MM.1S (cell line): ENCODE data around the gene SPINT2.

Experiments used
- DNase-seq: peaks from one replicate; pipeline ENCODE4 v3.0.0-alpha.2; 2015
- H2AFZ ChIP-seq: fragments of 300-600 bp; sonication (generic); 2 replicates; pipeline ENCODE4 v1.6.0; 2016; ENCODE audit warnings: antibody characterized with exemption, low read length
- H3F3A ChIP-seq: fragments of 300-600 bp; sonication (generic); 2 replicates; pipeline ENCODE4 v1.6.1; 2016; ENCODE audit warnings: mild to moderate bottlenecking, antibody characterized with exemption, low read length, moderate library complexity, mixed read lengths; ENCODE audit not compliant: insufficient read depth
- H3K27ac ChIP-seq: fragments of 300-600 bp; sonication (generic); 2 replicates; pipeline ENCODE4 v1.5.1; 2016; ENCODE audit warnings: mild to moderate bottlenecking, low read length
- H3K27me3 ChIP-seq: fragments of 300-600 bp; sonication (generic); replicated peaks from 2 replicates; pipeline ENCODE4 v1.6.0; 2016; ENCODE audit warnings: low read length; ENCODE audit not compliant: insufficient read depth
- H3K36me3 ChIP-seq: fragments of 300-600 bp; sonication (generic); replicated peaks from 2 replicates; pipeline ENCODE4 v1.6.1; 2016; ENCODE audit warnings: mild to moderate bottlenecking, low read length, mixed read lengths; ENCODE audit not compliant: insufficient read depth
- H3K4me1 ChIP-seq: fragments of 300-600 bp; sonication (generic); 2 replicates; pipeline ENCODE4 v1.6.1; 2016; ENCODE audit warnings: low read length, mixed read lengths
- H3K4me2 ChIP-seq: fragments of 300-600 bp; sonication (generic); 2 replicates; pipeline ENCODE4 v1.6.0; 2016; ENCODE audit warnings: low read depth, low read length
- H3K4me3 ChIP-seq: fragments of 300-600 bp; sonication (generic); 2 replicates; pipeline ENCODE4 v1.5.1; 2016; ENCODE audit warnings: low read length, mixed read lengths
- H3K79me2 ChIP-seq: fragments of 300-600 bp; sonication (generic); 2 replicates; pipeline ENCODE4 v1.6.1; 2016; ENCODE audit warnings: mixed run types, low read length, mixed read lengths
- H3K9ac ChIP-seq: fragments of 300-600 bp; sonication (generic); 2 replicates; pipeline ENCODE4 v1.6.1; 2016; ENCODE audit warnings: low read length, mixed read lengths
- H3K9me2 ChIP-seq: fragments of 300-600 bp; sonication (generic); replicated peaks from 2 replicates; pipeline ENCODE4 v1.6.1; 2016; ENCODE audit warnings: mild to moderate bottlenecking, low read length, mixed read lengths; ENCODE audit not compliant: insufficient read depth
- H3K9me3 ChIP-seq: fragments of 300-600 bp; sonication (generic); replicated peaks from 2 replicates; pipeline ENCODE4 v1.6.1; 2016; ENCODE audit warnings: mild to moderate bottlenecking, low read length, mixed read lengths; ENCODE audit not compliant: insufficient read depth
- H4K20me1 ChIP-seq: fragments of 300-600 bp; sonication (generic); 2 replicates; pipeline ENCODE4 v1.6.1; 2016; ENCODE audit warnings: mild to moderate bottlenecking, low read length, moderate library complexity, mixed read lengths; ENCODE audit not compliant: insufficient read depth
- CTCF ChIP-seq: fragments of 300-600 bp; sonication (generic); IDR thresholded peaks from 2 replicates; pipeline ENCODE4 v1.5.1; 2016; ENCODE audit warnings: antibody characterized with exemption, low read length, mixed read lengths
- EZH2 ChIP-seq: fragments of 300-600 bp; sonication (generic); optimal IDR thresholded peaks from 2 replicates; pipeline ENCODE3; 2017; ENCODE audit warnings: low read depth, mild to moderate bottlenecking, antibody characterized with exemption, low read length, mixed read lengths
- EZH2phosphoT487 ChIP-seq: fragments of 300-600 bp; sonication (generic); IDR thresholded peaks from 2 replicates; pipeline ENCODE4 v1.6.1; 2018; ENCODE audit warnings: antibody characterized with exemption, low read length

Gene SPINT2

GRCh38 chr19:38248421-38248820 lies 16.0 kb upstream of the SPINT2 start:
- H4K20me1 ChIP-seq, result no peaks in the 10 kb centered on the region
- no peaks in the 10 kb centered on the region for H3K79me2 ChIP-seq
- peaks cover 18% of the 10 kb centered on the region for H3K27me3 ChIP-seq
- H3K27ac ChIP-seq, result no peak overlapping the region
- H3K4me3 ChIP-seq, result no peak overlapping the region
- H3K9ac ChIP-seq, result no peak overlapping the region
- no peaks in the 10 kb centered on the region for H3K4me1 ChIP-seq
- H3F3A ChIP-seq, result no peaks in the 10 kb centered on the region
- TF ChIP-seq EZH2 (no peak), EZH2phosphoT487 (no peak), CTCF (no peak)
- no peaks in the 10 kb centered on the region for H3K36me3 ChIP-seq
- H3K9me2 ChIP-seq, result no peaks in the 10 kb centered on the region
- H2AFZ ChIP-seq, result no peak overlapping the region
- H3K9me3 ChIP-seq, result no peaks in the 10 kb centered on the region
- DNase-seq, result no peak
- H3K4me2 ChIP-seq, result no peak overlapping the region

GRCh38 chr19:38250428-38250820 lies 13.9 kb upstream of the SPINT2 start:
- Histone ChIP-seq H4K20me1 (no peaks in the 10 kb centered on the region), H3K9me3 (no peaks in the 10 kb centered on the region), H3K9ac (no peak overlapping the region), H3K4me2 (no peak overlapping the region), H3K27me3 (peaks cover 33% of the 10 kb centered on the region), H2AFZ (no peak overlapping the region), H3K4me3 (no peak overlapping the region), H3K9me2 (no peaks in the 10 kb centered on the region), H3K4me1 (no peaks in the 10 kb centered on the region), H3K36me3 (no peaks in the 10 kb centered on the region), H3K79me2 (no peaks in the 10 kb centered on the region), H3K27ac (no peak overlapping the region), H3F3A (no peaks in the 10 kb centered on the region)
- TF ChIP-seq EZH2, result no peak
- TF ChIP-seq EZH2phosphoT487, result no peak
- TF ChIP-seq CTCF, result no peak
- no peak for DNase-seq

- Histone ChIP-seq H3K4me1 (no peaks in the 10 kb centered on the region), H3K27me3 (peaks cover 38% of the 10 kb centered on the region), H3K9ac (no peak overlapping the region), H3K9me2 (no peaks in the 10 kb centered on the region), H4K20me1 (no peaks in the 10 kb centered on the region), H3K27ac (no peak overlapping the region), H3K36me3 (no peaks in the 10 kb centered on the region), H3F3A (no peaks in the 10 kb centered on the region), H3K9me3 (no peaks in the 10 kb centered on the region), H3K4me2 (no peak overlapping the region), H3K4me3 (no peak overlapping the region), H3K79me2 (no peaks in the 10 kb centered on the region), H2AFZ (no peak overlapping the region)
- TF ChIP-seq CTCF, result no peak
- TF ChIP-seq EZH2phosphoT487, result no peak
- TF ChIP-seq EZH2, result no peak
- no peak for DNase-seq
Measured at GRCh38 chr19:38250821-38251563, 13.4 kb upstream of the SPINT2 start.
